GM12878 (cell line): Measurements from ENCODE around the gene SPEG. TPM values are rescaled to one million over a fixed set of nuclear protein-coding genes. Genes with fewer than 3 reads are reported as not detected.

Experiments used
- ATAC-seq: fragments of 200-7000 bp; cut with Tn5 transposase; 3 replicates; pipeline ENCODE4 v1.9.1; 2020; ENCODE audit warnings: mild to moderate bottlenecking, moderate library complexity
- BruUV-seq: library from RNA; stranded (reverse); fragments of 400-500 nt; replicated peaks from 2 replicates; lab custom pipeline; 2021; lab: Mats Ljungman, UMichigan
- CTCF ChIA-PET: fragments of 300-600 bp; sonication (Branson Sonifier 250); formaldehyde crosslinking; extraction: SDS; loops from one replicate; lab custom pipeline; 2021; ENCODE audit warnings: inconsistent platforms; lab: Yijun Ruan, JAX
- POLR2A ChIA-PET: fragments of 350-600 bp; formaldehyde crosslinking; extraction: SDS; loops from one replicate; lab custom pipeline; 2021; ENCODE audit warnings: inconsistent platforms; lab: Charles Lee
- RAD21 ChIA-PET: fragments of 300-600 bp; sonication (Branson Sonifier 250); formaldehyde crosslinking; loops from one replicate; lab custom pipeline; 2023; ENCODE audit warnings: antibody characterized with exemption; ENCODE audit not compliant: unreplicated experiment; lab: Charles Lee
- SMC1A ChIA-PET: fragments of 300-600 bp; sonication (Branson Sonifier 250); formaldehyde crosslinking; loops from one replicate; lab custom pipeline; 2023; ENCODE audit not compliant: unreplicated experiment, uncharacterized antibody; lab: Charles Lee
- DNase-seq: peaks from one replicate; pipeline ENCODE4 v3.0.0-alpha.2; 2011; ENCODE audit warnings: low read depth, low spot score
- FAIRE-seq: peaks from 3 replicates; lab custom pipeline; 2011; peaks lifted over from hg19 to GRCh38; lab: Jason Lieb, UNC
- H2AFZ ChIP-seq: 2 replicates; pipeline ENCODE4 v1.6.0; 2011; ENCODE audit warnings: low read depth, low read length, control low read depth; ENCODE audit not compliant: control insufficient read depth
- H3K27ac ChIP-seq: 2 replicates; pipeline ENCODE4 v1.5.1; 2011; ENCODE audit warnings: control low read depth; ENCODE audit not compliant: control insufficient read depth, insufficient read depth
- H3K27me3 ChIP-seq, 2 experiments: replicated peaks in 1 of 2; 2 replicates each; pipeline versions ENCODE4 v1.6.0 to v1.6.1; 2011; ENCODE audit warnings: low read length in 1 of 2; ENCODE audit not compliant: control insufficient read depth in 2 of 2, insufficient read depth in 2 of 2
- H3K36me3 ChIP-seq, 2 experiments: 2 replicates each; pipeline ENCODE4 v1.5.1; 2011; ENCODE audit warnings: low read length in 1 of 2; ENCODE audit not compliant: control insufficient read depth in 2 of 2, insufficient read depth in 2 of 2
- H3K4me1 ChIP-seq: 2 replicates; pipeline ENCODE4 v1.6.1; 2011; ENCODE audit warnings: mild to moderate bottlenecking, low read length, moderate library complexity, mixed read lengths; ENCODE audit not compliant: control insufficient read depth, insufficient read depth
- H3K4me2 ChIP-seq: 2 replicates; pipeline ENCODE4 v1.6.0; 2011; ENCODE audit warnings: control low read depth; ENCODE audit not compliant: control insufficient read depth, insufficient read depth
- H3K4me3 ChIP-seq: fragments of 200-600 bp; sonication (generic); 2 replicates; pipeline ENCODE4 v1.5.1; 2016
- H3K79me2 ChIP-seq: 2 replicates; pipeline ENCODE4 v1.6.0; 2011; ENCODE audit warnings: low read length; ENCODE audit not compliant: control insufficient read depth, insufficient read depth
- H3K9ac ChIP-seq: 2 replicates; pipeline ENCODE4 v1.8.0; 2011; ENCODE audit warnings: low read length, control low read depth, mixed read lengths; ENCODE audit not compliant: control insufficient read depth, insufficient read depth
- H3K9me3 ChIP-seq: replicated peaks from 3 replicates; pipeline ENCODE4 v1.5.1; 2011; ENCODE audit warnings: mild to moderate bottlenecking, low read length; ENCODE audit not compliant: control insufficient read depth, insufficient read depth
- H4K20me1 ChIP-seq: 2 replicates; pipeline ENCODE4 v1.6.0; 2011; ENCODE audit not compliant: control insufficient read depth, insufficient read depth
- BCL11A ChIP-seq: IDR thresholded peaks from 2 replicates; pipeline ENCODE4 v1.6.1; 2011; ENCODE audit warnings: low read depth, low read length
- BHLHE40 ChIP-seq, 2 experiments: fragments of 450-650 bp in 1 of 2; IDR thresholded peaks; 2 replicates each; pipeline ENCODE4 v1.6.1; 2011 to 2017; ENCODE audit warnings: low read depth in 2 of 2, borderline replicate concordance in 1 of 2, improper control_type of control experiment in 1 of 2, low read length in 1 of 2, mild to moderate bottlenecking in 1 of 2
- CREM ChIP-seq: IDR thresholded peaks from 2 replicates; pipeline ENCODE4 v1.6.1; 2014; ENCODE audit warnings: antibody characterized with exemption, low read depth
- IRF4 ChIP-seq: IDR thresholded peaks from 2 replicates; pipeline ENCODE4 v1.6.1; 2011; ENCODE audit warnings: low read depth, low read length
- IRF5 ChIP-seq: fragments of 450-650 bp; IDR thresholded peaks from 2 replicates; pipeline ENCODE4 v1.6.1; 2017; ENCODE audit warnings: borderline replicate concordance
- KAT2A ChIP-seq: conservative IDR thresholded peaks from 2 replicates; pipeline ENCODE4 v1.6.1; 2011; ENCODE audit warnings: low read depth, low read length; ENCODE audit not compliant: control insufficient read depth
- MEF2B ChIP-seq: fragments of 450-650 bp; IDR thresholded peaks from 2 replicates; pipeline ENCODE4 v1.6.1; 2018; ENCODE audit warnings: mild to moderate bottlenecking, moderate library complexity; ENCODE audit not compliant: partially characterized antibody, poor library complexity, severe bottlenecking
- MXI1 ChIP-seq: fragments of 150-350 bp; IDR thresholded peaks from 2 replicates; pipeline ENCODE4 v1.6.1; 2011; ENCODE audit warnings: low read depth, mild to moderate bottlenecking, inconsistent platforms, low read length, improper control_type of control experiment
- NRF1 ChIP-seq: conservative IDR thresholded peaks from 2 replicates; pipeline ENCODE4 v1.6.1; 2011; ENCODE audit warnings: mild to moderate bottlenecking, low read depth, low read length, improper control_type of control experiment
- PAX8 ChIP-seq: fragments of 450-650 bp; IDR thresholded peaks from 2 replicates; pipeline ENCODE4 v1.6.1; 2017; ENCODE audit warnings: mild to moderate bottlenecking, moderate library complexity
- RAD21 ChIP-seq: IDR thresholded peaks from 2 replicates; pipeline ENCODE4 v1.6.1; 2011; ENCODE audit warnings: mild to moderate bottlenecking, low read depth, low read length, moderate library complexity; ENCODE audit not compliant: insufficient read depth
- RCOR1 ChIP-seq: conservative IDR thresholded peaks from 2 replicates; pipeline ENCODE4 v1.6.1; 2012; ENCODE audit warnings: low read depth, low read length, improper control_type of control experiment
- STAT3 ChIP-seq: IDR thresholded peaks from 2 replicates; pipeline ENCODE4 v1.6.1; 2011; ENCODE audit warnings: low read depth, low read length, improper control_type of control experiment
- ZBTB33 ChIP-seq: fragments of 450-650 bp; IDR thresholded peaks from 2 replicates; pipeline ENCODE4 v1.6.1; 2017; ENCODE audit warnings: mild to moderate bottlenecking
- ZNF622 ChIP-seq: fragments of 450-650 bp; IDR thresholded peaks from 2 replicates; pipeline ENCODE4 v1.6.1; 2017; ENCODE audit warnings: mild to moderate bottlenecking, inconsistent platforms
- WGBS: methylation state at CpG from one replicate; pipeline ENCODE4 v1.1.6; 2016; ENCODE audit warnings: low lambda C conversion rate; ENCODE audit not compliant: insufficient replicate concordance, insufficient coverage; ENCODE audit errors: missing lambda C conversion rate; 5-methylcytosine and 5-hydroxymethylcytosine counted together
- in situ Hi-C: fragments of 300-500 bp; cut with MboI; formaldehyde crosslinking; loops from 9 replicates; pipeline ENCODE4 v1.14.3; 2018; ENCODE audit warnings: mixed read lengths
- intact Hi-C: fragments of 100-400 bp; cut with micrococcal nuclease; formaldehyde crosslinking; loops from one replicate; pipeline ENCODE4 v1.14.2; 2022; ENCODE audit not compliant: unreplicated experiment
- polyA plus RNA-seq, 11 experiments: library from polyadenylated mRNA; depleted of rRNA in 4 of 11; unstranded in 6 of 11; stranded (reverse) in 5 of 11; fragments of >200 nt; fragmentation: Nextera tagmentation in 4 of 11; fragmentation: Illumina TruSeq in 1 of 11; extraction: Ambion mirVana in 4 of 11; extraction: Trizol in 1 of 11; gene quantifications; 1 replicate in 1 of 11; 2 replicates in 10 of 11; pipeline versions ENCODE4 v1.2.1 to v1.2.3, GENCODE V29; 2011 to 2016; ENCODE audit warnings: inconsistent platforms in 2 of 11, missing spikeins in 2 of 11, low read depth in 1 of 11
- total RNA-seq, 4 experiments: library from RNA; depleted of rRNA in 3 of 4; stranded (reverse); fragments of >200 nt in 3 of 4; fragmentation: Illumina TruSeq in 1 of 4; extraction: Trizol in 1 of 4; gene quantifications; 2 replicates each; pipeline versions ENCODE4 v1.2.1 to v1.2.3, GENCODE V29; 2013 to 2021

SPEG gene
- total and polyA plus RNA-seq, 10 of the 15 experiments (the other 5 are each of a cell fraction or from before 2014, with no cell fraction given), result 0.03 to 0.28 TPM; not detected in 8

DNA sequence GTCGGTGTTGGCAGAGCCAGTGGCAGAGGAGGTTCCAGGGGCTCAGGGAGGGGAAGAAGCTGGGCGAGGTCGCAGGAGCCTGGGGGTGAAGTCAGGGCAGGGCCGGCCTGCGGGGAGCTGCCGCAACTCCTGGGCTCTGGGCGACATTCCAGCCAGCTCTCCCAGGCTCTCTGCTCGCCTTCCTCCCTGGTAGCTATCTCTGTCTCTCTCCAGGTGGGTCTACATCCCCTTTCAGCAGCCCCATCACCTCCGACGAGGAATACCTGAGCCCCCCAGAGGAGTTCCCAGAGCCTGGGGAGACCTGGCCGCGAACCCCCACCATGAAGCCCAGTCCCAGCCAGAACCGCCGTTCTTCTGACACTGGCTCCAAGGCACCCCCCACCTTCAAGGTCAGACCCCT is 27.0 kb downstream of the SPEG start:
- ChIA-PET SMC1A (interaction anchor here (1.6 kb wide), 1 partner anchor 68 kb away, joined by 3 read pairs; no protein-coding TSS in a partner anchor), POLR2A (no interaction called here), RAD21 (interaction anchor here (1.7 kb wide), 1 partner anchor 68 kb away, joined by 6 read pairs; no protein-coding TSS in a partner anchor), CTCF (interaction anchor here (0.9 to 1.8 kb wide), 3 partner anchors 10 to 68 kb away, joined by 3 to 10 read pairs (median 3); no protein-coding TSS in a partner anchor)
- BruUV-seq, result no TSS peak
- H3K9ac ChIP-seq, result no peak overlapping the region
- intact Hi-C loops (no loop called here), in situ Hi-C loops (no loop called here)
- H4K20me1 ChIP-seq, result no peaks in the 10 kb centered on the region
- no peak overlapping the region for H3K27ac ChIP-seq
- no peaks in the 10 kb centered on the region for H3K79me2 ChIP-seq
- H3K36me3 ChIP-seq, result no peaks in the 10 kb centered on the region
- no peaks in the 10 kb centered on the region for H3K4me1 ChIP-seq
- H3K4me2 ChIP-seq, result no peak overlapping the region
- no peak overlapping the region for H3K4me3 ChIP-seq
- no peaks in the 10 kb centered on the region for H3K9me3 ChIP-seq
- ATAC-seq, result no peak
- H2AFZ ChIP-seq, result no peak overlapping the region
- no peak for TF ChIP-seq NRF1
- no peak for TF ChIP-seq IRF4
- no peak for TF ChIP-seq BCL11A
- TF ChIP-seq IRF5, result no peak
- TF ChIP-seq KAT2A, result no peak
- no peak for TF ChIP-seq BHLHE40 (IDR thresholded peaks at IDR 0.05; ENCODE audit: borderline replicate concordance in 1 of 2, low read depth in 2 of 2, low read length in 1 of 2)
- TF ChIP-seq MXI1, result no peak
- TF ChIP-seq ZNF622, result no peak
- no peak for TF ChIP-seq STAT3
- no peak for TF ChIP-seq ZBTB33
- no peak for TF ChIP-seq RCOR1
- no peak for TF ChIP-seq MEF2B
- TF ChIP-seq CREM, result no peak
- no peak for TF ChIP-seq PAX8
- no peak for TF ChIP-seq RAD21
- DNase-seq, result no peak
- 52% methylated on average over 14 of the region's 14 CpGs for WGBS
- no peak for FAIRE-seq
- no peaks in the 10 kb centered on the region for H3K27me3 ChIP-seq
